H1 (cell line): ENCODE measurements around the gene CXADR.
"Not testable (repeated sequence)": the region's sequence is repeated elsewhere in the genome, so short reads cannot be mapped to it uniquely, and the experiment has no call there.

ENCODE experiments used
- CTCF ChIP-seq, 3 experiments: IDR thresholded peaks; 1 replicate in 2 of 3; 2 replicates in 1 of 3; pipeline versions ENCODE4 v1.5.1 to v1.6.1; 2011; ENCODE audit warnings: low read length in 3 of 3, mild to moderate bottlenecking in 3 of 3, inconsistent platforms in 2 of 3, low read depth in 1 of 3, moderate library complexity in 1 of 3; ENCODE audit not compliant: insufficient read depth in 1 of 3; ENCODE audit errors: control extremely low read depth in 1 of 3
- KDM1A ChIP-seq: fragments of 200-600, 300-600 bp; sonication (generic); IDR thresholded peaks from 2 replicates; pipeline ENCODE4 v1.7.1; 2016; ENCODE audit warnings: mild to moderate bottlenecking, low read length, borderline replicate concordance
- MAX ChIP-seq: IDR thresholded peaks from 2 replicates; pipeline ENCODE4 v1.6.1; 2012; ENCODE audit warnings: inconsistent platforms
- RAD21 ChIP-seq, 2 experiments: IDR thresholded peaks in 1 of 2; conservative IDR thresholded peaks in 1 of 2; 2 replicates each; pipeline ENCODE4 v1.6.1; 2011; ENCODE audit warnings: low read depth in 2 of 2, low read length in 2 of 2, improper control_type of control experiment in 1 of 2, inconsistent platforms in 1 of 2, mild to moderate bottlenecking in 1 of 2, moderate library complexity in 1 of 2

DNA sequence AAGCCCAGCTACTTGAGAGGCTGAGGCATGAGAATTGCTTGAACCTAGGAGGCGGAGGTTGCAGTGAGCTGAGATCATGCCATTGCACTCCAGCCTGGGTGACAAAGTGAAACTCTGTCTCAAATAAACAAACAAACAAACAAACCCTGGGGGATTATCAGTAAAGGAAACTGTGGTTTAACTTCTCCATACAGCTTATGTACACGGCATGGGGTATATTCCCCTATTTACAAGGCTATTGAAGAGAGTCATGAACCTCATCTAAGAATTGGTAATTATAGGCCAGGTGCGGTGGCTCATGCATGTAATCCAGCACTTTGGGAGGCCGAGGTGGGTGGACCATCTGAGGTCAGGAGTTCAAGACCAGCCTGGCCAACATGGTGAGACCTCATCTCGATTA lies 9.9 kb upstream of the CXADR start:
- not testable (repeated sequence) for TF ChIP-seq MAX; CTCF (IDR thresholded peaks at IDR 0.05; ENCODE audit: control extremely low read depth in 1 of 3, insufficient read depth in 1 of 3, low read depth in 1 of 3, low read length in 3 of 3); RAD21 (IDR thresholded peaks at IDR 0.05 in 1 of 2, conservative IDR thresholded peaks at IDR 0.05 in 1 of 2; ENCODE audit: low read depth in 2 of 2, low read length in 2 of 2); KDM1A
